HL-60 (cell line): ENCODE measurements around the gene SLC22A23.

Experiments used
- GABPA ChIP-seq: IDR thresholded peaks from 2 replicates; pipeline ENCODE4 v1.6.1; 2012; ENCODE audit warnings: low read depth
- POLR2AphosphoS5 ChIP-seq: IDR thresholded peaks from 2 replicates; pipeline ENCODE4 v1.6.1; 2012; ENCODE audit warnings: low read depth
- SPI1 ChIP-seq: IDR thresholded peaks from 2 replicates; pipeline ENCODE4 v1.6.1; 2012; ENCODE audit warnings: low read depth, mild to moderate bottlenecking, borderline replicate concordance
- TF ChIP-seq, protein P1 (sequence below): IDR thresholded peaks from one replicate; pipeline ENCODE4 v1.5.1; 2011; ENCODE audit warnings: low read length, control low read depth, inconsistent platforms; ENCODE audit not compliant: insufficient read depth
- TF ChIP-seq, protein P2 (sequence below): IDR thresholded peaks from 2 replicates; pipeline ENCODE4 v1.6.1; 2012; ENCODE audit warnings: low read depth; ENCODE audit not compliant: insufficient replicate concordance

DNA sequence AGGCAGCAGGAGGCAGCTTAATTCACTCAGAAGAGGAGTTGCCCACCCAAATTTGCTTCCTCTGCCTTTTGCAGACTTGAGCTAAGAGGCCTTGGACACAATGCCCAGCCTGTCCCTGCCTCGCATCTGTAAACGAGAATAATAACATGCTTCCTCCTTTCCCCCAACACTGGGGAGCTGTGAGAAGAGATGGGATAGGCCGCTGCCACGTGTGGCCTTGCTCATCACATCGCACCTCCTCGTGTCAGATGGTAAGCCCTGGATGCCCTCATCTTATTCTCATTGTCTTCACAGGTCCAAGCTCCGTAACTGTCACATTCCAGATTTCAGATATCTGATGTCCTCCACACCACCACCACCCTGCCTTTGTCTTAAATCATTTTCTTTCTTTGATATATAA is 216.3 kb downstream of the SLC22A23 start:
- TF ChIP-seq, protein P1, sequence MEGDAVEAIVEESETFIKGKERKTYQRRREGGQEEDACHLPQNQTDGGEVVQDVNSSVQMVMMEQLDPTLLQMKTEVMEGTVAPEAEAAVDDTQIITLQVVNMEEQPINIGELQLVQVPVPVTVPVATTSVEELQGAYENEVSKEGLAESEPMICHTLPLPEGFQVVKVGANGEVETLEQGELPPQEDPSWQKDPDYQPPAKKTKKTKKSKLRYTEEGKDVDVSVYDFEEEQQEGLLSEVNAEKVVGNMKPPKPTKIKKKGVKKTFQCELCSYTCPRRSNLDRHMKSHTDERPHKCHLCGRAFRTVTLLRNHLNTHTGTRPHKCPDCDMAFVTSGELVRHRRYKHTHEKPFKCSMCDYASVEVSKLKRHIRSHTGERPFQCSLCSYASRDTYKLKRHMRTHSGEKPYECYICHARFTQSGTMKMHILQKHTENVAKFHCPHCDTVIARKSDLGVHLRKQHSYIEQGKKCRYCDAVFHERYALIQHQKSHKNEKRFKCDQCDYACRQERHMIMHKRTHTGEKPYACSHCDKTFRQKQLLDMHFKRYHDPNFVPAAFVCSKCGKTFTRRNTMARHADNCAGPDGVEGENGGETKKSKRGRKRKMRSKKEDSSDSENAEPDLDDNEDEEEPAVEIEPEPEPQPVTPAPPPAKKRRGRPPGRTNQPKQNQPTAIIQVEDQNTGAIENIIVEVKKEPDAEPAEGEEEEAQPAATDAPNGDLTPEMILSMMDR, result no peak
- TF ChIP-seq POLR2AphosphoS5 (no peak), GABPA (no peak), SPI1 (no peak)
- TF ChIP-seq, protein P2, sequence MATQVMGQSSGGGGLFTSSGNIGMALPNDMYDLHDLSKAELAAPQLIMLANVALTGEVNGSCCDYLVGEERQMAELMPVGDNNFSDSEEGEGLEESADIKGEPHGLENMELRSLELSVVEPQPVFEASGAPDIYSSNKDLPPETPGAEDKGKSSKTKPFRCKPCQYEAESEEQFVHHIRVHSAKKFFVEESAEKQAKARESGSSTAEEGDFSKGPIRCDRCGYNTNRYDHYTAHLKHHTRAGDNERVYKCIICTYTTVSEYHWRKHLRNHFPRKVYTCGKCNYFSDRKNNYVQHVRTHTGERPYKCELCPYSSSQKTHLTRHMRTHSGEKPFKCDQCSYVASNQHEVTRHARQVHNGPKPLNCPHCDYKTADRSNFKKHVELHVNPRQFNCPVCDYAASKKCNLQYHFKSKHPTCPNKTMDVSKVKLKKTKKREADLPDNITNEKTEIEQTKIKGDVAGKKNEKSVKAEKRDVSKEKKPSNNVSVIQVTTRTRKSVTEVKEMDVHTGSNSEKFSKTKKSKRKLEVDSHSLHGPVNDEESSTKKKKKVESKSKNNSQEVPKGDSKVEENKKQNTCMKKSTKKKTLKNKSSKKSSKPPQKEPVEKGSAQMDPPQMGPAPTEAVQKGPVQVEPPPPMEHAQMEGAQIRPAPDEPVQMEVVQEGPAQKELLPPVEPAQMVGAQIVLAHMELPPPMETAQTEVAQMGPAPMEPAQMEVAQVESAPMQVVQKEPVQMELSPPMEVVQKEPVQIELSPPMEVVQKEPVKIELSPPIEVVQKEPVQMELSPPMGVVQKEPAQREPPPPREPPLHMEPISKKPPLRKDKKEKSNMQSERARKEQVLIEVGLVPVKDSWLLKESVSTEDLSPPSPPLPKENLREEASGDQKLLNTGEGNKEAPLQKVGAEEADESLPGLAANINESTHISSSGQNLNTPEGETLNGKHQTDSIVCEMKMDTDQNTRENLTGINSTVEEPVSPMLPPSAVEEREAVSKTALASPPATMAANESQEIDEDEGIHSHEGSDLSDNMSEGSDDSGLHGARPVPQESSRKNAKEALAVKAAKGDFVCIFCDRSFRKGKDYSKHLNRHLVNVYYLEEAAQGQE, result no peak
